Measurements from ENCODE around the gene TPCN1.
"Not testable (repeated sequence)": the region's sequence is repeated elsewhere in the genome, so short reads cannot be mapped to it uniquely, and the experiment has no call there.

Gene TPCN1

GRCh38 chr12:113196990-113197389 is 24.3 kb upstream of the TPCN1 start:
- peak; percentile 77 for DNase-seq (ENCODE audit: low read depth)

GRCh38 chr12:113197518-113198077 is 23.7 kb upstream of the TPCN1 start:
- no peak for DNase-seq (ENCODE audit: low read depth)

- DNase-seq (ENCODE audit: low read depth), result no peak
Measured at GRCh38 chr12:113198296-113198695, 23.0 kb upstream of the TPCN1 start.

GRCh38 chr12:113200021-113200797 is 21.1 kb upstream of the TPCN1 start:
- no peak for DNase-seq (ENCODE audit: low read depth)

GRCh38 chr12:113201187-113202177 is 19.8 kb upstream of the TPCN1 start:
- no peak for DNase-seq (ENCODE audit: low read depth)

GRCh38 chr12:113202300-113203075 is 18.8 kb upstream of the TPCN1 start:
- DNase-seq (ENCODE audit: low read depth), result no peak

GRCh38 chr12:113203852-113204760 is 17.2 kb upstream of the TPCN1 start:
- peak; percentile 48 for DNase-seq (ENCODE audit: low read depth)

- no peak for DNase-seq (ENCODE audit: low read depth)
Measured at GRCh38 chr12:113204804-113205203, 16.5 kb upstream of the TPCN1 start.

GRCh38 chr12:113206802-113207201 is 14.5 kb upstream of the TPCN1 start:
- not testable (repeated sequence) for DNase-seq (ENCODE audit: low read depth)

GRCh38 chr12:113207613-113208040 is 13.6 kb upstream of the TPCN1 start:
- DNase-seq (ENCODE audit: low read depth), result no peak

GRCh38 chr12:113208041-113208934 is 13.0 kb upstream of the TPCN1 start:
- no peak for DNase-seq (ENCODE audit: low read depth)

GRCh38 chr12:113211160-113211559 is 10.1 kb upstream of the TPCN1 start:
- no peak for DNase-seq (ENCODE audit: low read depth)

- peak; percentile 99 for DNase-seq (ENCODE audit: low read depth)
Measured at GRCh38 chr12:113214895-113215400, 6.3 kb upstream of the TPCN1 start.

- DNase-seq (ENCODE audit: low read depth), result no peak
Measured at GRCh38 chr12:113216027-113216426, 5.2 kb upstream of the TPCN1 start.

GRCh38 chr12:113220593-113221180 is 577 bp upstream of the TPCN1 start:
- no peak for DNase-seq (ENCODE audit: low read depth)

GRCh38 chr12:113221997-113222729 is 899 bp downstream of the TPCN1 start:
- no peak for DNase-seq (ENCODE audit: low read depth)

- DNase-seq (ENCODE audit: low read depth), result peak; percentile 95
Measured at GRCh38 chr12:113222730-113223531, 1.7 kb downstream of the TPCN1 start.
